ENCODE measurements around the gene STRN4. TPM values are rescaled to one million over a fixed set of nuclear protein-coding genes. Genes with fewer than 3 reads are reported as not detected.

Gene STRN4
- total RNA-seq, 2 experiments from 2014 or later = 79.2 to 87.5 TPM

DNA sequence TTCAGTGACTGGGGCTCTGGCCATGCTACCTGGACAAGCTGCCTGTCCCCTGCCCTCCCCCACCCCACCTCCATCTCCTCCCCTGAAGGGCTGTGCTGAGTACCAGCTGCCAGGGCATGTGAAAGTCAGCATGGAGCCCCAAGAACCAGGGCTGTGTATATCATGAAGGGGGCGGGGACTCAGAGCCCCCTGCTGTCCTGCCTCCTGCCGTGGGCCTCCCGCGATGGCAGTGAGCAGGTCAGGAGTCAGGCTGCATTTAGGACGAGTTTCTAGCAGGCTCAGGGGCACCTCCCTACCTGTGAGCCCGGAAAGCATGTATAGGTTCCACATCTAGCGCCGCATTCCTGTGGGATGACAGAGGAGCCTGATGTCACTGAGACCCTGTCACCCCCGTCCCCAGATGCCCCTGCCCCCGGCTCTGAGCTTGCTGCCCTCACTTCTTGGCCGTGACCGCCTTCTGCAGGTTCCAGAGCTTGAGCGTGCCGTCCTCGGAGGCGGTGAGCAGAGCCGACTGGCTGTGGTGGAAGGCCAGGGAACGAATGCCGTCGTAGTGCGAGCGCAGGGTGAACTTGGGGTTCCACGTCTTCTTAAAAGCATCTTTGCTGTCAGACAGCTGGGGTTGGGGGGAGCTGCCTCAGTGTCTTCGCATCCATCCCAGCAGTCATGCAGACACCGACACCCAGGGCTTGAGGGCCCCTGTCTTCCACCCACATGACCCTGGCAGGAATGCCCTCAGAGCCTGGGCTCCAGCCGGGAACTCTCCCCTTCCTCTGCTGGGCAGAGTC lies 21.0 kb downstream of the STRN4 start:
- POLR2A ChIA-PET = interaction anchor here (0.6 to 3.4 kb wide), 2 partner anchors 11 to 202 kb away, joined by 4 to 19 read pairs; no protein-coding TSS in a partner anchor
- Mint-ChIP-seq H3K4me3 (no peak overlapping the region), H3K4me1 (peaks cover 31% of the 10 kb centered on the region), H3K36me3 (peaks cover 29% of the 10 kb centered on the region), H3K27ac (no peak overlapping the region), H3K9me3 (no peaks in the 10 kb centered on the region), H3K27me3 (no peaks in the 10 kb centered on the region)
- DNase-seq (no peak), ATAC-seq (ENCODE audit: low read depth) (no peak)

DNA sequence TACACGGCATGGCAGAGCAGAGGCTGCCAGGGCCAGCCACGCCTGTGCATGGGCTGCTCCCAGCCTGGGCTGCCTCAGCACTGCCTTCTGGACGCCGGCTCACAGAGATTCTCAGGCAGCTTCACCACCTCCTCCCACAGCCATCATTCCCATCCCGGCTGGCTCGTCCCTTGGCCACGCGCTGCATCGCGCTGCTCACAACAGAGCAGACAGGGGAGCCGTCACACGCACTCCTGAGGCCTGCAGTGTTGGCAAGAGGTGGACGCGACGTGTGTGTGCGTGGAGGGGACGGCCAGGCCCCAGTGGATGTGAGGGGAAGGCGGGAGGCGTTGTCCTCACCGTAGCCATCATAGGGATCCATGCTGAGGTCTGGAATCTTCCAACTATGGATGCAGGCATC lies 21.8 kb downstream of the STRN4 start:
- H3K4me1 Mint-ChIP-seq = peaks cover 32% of the 10 kb centered on the region
- DNase-seq (no peak), ATAC-seq (ENCODE audit: low read depth) (no peak)
- no peaks in the 10 kb centered on the region for H3K27me3 Mint-ChIP-seq
- POLR2A ChIA-PET = interaction anchor here (0.7 to 3.4 kb wide), 2 partner anchors 10 to 201 kb away, joined by 4 to 19 read pairs; no protein-coding TSS in a partner anchor
- no peak overlapping the region for H3K27ac Mint-ChIP-seq
- no peaks in the 10 kb centered on the region for H3K9me3 Mint-ChIP-seq
- no peak overlapping the region for H3K4me3 Mint-ChIP-seq
- H3K36me3 Mint-ChIP-seq = peaks cover 27% of the 10 kb centered on the region

DNA sequence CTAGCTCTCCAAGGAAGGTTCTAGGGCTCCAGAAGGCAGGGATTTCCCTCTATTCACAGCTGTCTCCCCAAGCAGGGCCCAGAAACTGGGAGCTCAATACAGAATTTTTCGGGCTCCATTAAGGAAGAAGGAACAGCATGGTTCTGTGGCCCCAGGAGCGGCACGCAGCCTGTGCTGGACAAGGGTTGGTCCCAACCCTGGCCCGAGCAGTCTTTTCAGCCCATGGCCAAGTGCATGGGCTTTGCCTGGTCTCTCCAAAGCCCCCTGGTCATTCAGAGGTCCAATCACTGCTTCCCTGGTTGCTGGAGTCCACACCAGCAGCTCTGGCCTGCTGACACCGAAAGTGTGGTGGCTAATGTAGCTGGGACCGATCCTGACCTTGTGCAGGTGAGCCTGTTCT lies 22.8 kb downstream of the STRN4 start:
- DNase-seq (no peak), ATAC-seq (ENCODE audit: low read depth) (no peak)
- no peaks in the 10 kb centered on the region for H3K9me3 Mint-ChIP-seq
- H3K4me3 Mint-ChIP-seq = no peak overlapping the region
- H3K27me3 Mint-ChIP-seq = no peaks in the 10 kb centered on the region
- H3K36me3 Mint-ChIP-seq = peaks cover 23% of the 10 kb centered on the region
- peaks cover 34% of the 10 kb centered on the region for H3K4me1 Mint-ChIP-seq
- POLR2A ChIA-PET = interaction anchor here (0.7 to 3.4 kb wide), 3 partner anchors 9 to 36 kb away, joined by 3 to 19 read pairs (median 7); no protein-coding TSS in a partner anchor
- no peak overlapping the region for H3K27ac Mint-ChIP-seq

DNA sequence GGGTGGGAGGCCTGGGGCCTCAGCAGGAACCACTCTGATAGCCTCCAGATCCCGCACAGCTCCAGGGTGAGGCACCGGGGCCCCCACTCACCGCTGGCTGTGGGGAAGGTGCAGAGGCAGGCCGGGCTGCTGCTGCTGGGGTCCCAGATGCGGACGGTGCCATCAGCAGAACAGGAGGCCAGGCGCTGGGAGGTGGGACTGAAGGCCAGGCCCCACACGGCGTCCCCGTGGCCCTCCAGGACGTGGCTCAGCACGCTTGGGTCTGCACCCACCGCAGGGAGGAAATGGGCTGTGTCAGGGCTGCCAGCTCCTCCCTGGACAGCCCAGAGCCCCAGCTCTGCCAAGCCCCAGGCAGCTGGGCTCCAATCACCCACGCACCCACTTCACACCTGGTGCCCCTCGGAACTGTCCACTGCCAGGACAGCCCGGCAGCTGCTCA lies 23.2 kb downstream of the STRN4 start:
- no peak for DNase-seq
- peaks cover 37% of the 10 kb centered on the region for H3K4me1 Mint-ChIP-seq
- POLR2A ChIA-PET = interaction anchor here (0.7 to 3.4 kb wide), 3 partner anchors 9 to 35 kb away, joined by 3 to 19 read pairs (median 7); no protein-coding TSS in a partner anchor
- H3K27me3 Mint-ChIP-seq = no peaks in the 10 kb centered on the region
- H3K36me3 Mint-ChIP-seq = peaks cover 22% of the 10 kb centered on the region
- H3K27ac Mint-ChIP-seq = no peak overlapping the region
- no peak for ATAC-seq (ENCODE audit: low read depth)
- no peak overlapping the region for H3K4me3 Mint-ChIP-seq
- H3K9me3 Mint-ChIP-seq = no peaks in the 10 kb centered on the region

DNA sequence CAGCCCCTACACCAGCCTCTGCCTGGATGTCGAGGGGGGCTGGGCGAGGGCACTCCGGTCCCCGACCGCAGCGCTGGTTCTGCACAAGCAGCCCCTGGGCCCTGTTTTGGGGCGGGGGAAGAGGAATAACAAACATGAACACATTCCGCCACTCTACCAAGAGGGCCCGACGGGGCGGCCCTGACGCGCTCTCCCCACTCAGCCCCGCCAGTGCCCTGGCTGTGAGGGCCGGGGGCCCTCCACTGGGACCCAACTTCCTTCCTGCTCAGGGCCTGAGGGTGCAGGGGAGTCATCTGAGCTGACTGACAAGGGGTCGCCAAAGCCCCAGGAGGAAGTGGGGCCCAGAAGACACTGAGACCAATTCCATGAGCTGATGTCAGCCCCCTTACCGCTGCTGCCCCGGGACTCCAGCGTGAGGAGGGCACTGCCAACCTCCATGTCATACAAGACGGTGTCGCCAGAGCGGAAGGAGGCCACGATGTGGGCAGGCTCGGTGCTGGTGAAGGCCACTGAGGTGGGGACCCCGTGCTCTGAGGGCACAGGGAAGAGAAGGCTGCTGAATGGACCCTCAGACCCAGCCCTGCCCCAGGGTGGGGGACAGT lies 23.7 kb downstream of the STRN4 start:
- peak overlapping the region; percentile 77 for H3K27ac Mint-ChIP-seq
- peak overlapping the region; percentile 30 for H3K4me3 Mint-ChIP-seq
- H3K4me1 Mint-ChIP-seq = peaks cover 39% of the 10 kb centered on the region
- ATAC-seq (ENCODE audit: low read depth) = no peak
- no peaks in the 10 kb centered on the region for H3K9me3 Mint-ChIP-seq
- DNase-seq = no peak
- POLR2A ChIA-PET = interaction anchor here (0.7 to 3.4 kb wide), 3 partner anchors 8 to 35 kb away, joined by 3 to 19 read pairs (median 7); no protein-coding TSS in a partner anchor
- peaks cover 22% of the 10 kb centered on the region for H3K36me3 Mint-ChIP-seq
- H3K27me3 Mint-ChIP-seq = no peaks in the 10 kb centered on the region

DNA sequence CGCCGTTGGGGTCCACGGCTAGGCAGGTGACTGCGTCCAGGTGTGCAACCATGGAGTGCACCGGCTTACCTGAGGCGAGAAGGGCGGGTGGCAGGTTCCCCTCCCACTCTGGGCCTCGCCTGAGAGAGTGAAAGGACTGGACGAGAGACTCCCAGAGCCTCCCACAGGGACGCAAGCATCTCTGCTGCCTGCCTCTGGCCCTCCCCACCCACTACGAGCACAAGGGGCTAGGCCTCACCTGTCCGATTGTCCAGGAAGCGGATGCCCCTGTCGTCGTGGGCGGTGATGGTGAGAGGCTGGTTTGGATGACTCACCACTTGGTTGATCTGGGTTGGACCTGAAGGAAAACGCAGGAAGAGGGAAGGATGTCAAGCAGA lies 24.3 kb downstream of the STRN4 start:
- Mint-ChIP-seq H3K9me3 (no peaks in the 10 kb centered on the region), H3K4me1 (peaks cover 38% of the 10 kb centered on the region), H3K4me3 (no peak overlapping the region), H3K27ac (no peak overlapping the region), H3K27me3 (no peaks in the 10 kb centered on the region), H3K36me3 (peaks cover 19% of the 10 kb centered on the region)
- ATAC-seq (ENCODE audit: low read depth) (no peak), DNase-seq (no peak)
- POLR2A ChIA-PET = interaction anchor here (1.5 kb wide), 1 partner anchor 18 kb away, joined by 7 read pairs; no protein-coding TSS in a partner anchor

DNA sequence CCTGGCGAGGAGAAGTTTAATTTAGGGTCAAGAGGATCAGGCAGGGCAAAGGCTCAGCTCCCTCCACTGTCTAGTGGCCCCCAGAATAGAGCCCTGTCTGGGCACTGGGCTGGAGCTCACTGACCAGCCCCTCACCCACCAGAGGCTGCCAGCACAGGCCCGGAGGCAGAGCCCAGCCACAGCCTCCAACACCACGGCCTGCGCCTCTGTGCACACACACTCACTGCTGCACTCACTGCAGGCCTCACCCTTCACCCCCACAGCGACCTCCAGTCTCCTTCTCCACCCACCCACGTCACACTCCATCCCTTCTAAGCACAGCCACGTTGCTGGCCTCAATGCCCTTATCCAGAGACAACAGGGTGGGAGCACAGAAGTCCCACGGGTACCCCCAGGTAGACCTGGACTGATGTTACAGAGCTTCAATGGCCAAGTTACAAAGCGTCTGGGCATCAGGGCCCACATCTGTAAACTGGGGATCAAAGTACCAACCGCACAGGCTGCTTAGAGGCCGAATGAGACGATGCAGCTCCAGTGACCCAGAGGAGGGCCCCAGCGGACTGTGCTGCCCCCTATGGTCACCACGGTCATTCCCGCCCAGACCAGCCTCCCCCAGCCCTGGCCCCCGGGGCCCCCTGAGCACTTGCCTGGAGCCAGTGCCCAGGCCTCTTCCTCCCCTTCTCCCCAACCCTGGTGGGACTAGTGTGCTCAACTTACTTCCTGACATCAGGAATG lies 24.8 kb downstream of the STRN4 start:
- ATAC-seq (ENCODE audit: low read depth) (no peak), DNase-seq (no peak)
- POLR2A ChIA-PET = no interaction called here
- peaks cover 17% of the 10 kb centered on the region for H3K36me3 Mint-ChIP-seq
- H3K9me3 Mint-ChIP-seq = no peaks in the 10 kb centered on the region
- peaks cover 38% of the 10 kb centered on the region for H3K4me1 Mint-ChIP-seq
- no peak overlapping the region for H3K4me3 Mint-ChIP-seq
- no peaks in the 10 kb centered on the region for H3K27me3 Mint-ChIP-seq
- H3K27ac Mint-ChIP-seq = no peak overlapping the region

DNA sequence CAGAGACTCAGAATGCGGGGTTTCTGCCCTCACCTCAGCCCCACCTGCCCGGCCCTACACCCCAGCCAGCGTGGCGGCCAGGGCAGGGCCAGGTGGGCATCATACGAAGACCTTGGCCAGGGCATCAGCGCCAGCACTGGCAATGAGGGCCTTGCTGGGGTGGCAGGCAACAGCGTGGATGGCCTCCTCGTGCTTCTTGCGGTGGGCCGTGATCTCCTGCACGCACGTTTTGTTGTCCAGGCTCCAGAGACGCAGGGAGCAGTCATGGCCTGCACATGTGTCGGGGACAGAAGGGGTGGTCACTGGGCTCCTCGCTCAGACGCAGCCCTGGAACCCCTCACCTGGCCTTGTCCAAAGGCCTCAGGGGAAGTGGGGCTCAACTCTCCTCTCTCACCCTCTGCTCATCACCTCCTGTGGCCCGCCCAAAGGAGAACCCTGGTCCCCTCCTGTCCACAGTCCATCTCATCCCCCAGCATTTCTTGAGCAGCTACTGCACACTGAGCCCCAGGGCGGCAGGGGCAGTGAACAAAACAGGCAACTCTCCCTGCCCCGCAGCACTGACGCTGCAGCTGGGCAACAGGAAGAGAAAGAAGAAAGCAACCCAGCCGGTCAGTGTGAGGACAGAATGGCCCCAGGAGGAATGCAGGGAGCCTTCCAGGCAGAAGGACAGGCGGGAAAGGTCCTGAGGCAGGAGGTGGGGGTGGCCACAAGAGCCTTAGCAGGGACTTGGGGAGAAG lies 25.6 kb downstream of the STRN4 start:
- Mint-ChIP-seq H3K4me1 (peaks cover 36% of the 10 kb centered on the region), H3K36me3 (peaks cover 24% of the 10 kb centered on the region), H3K9me3 (no peaks in the 10 kb centered on the region), H3K4me3 (no peak overlapping the region), H3K27ac (peak overlapping the region; percentile 58), H3K27me3 (no peaks in the 10 kb centered on the region)
- no peak for ATAC-seq (ENCODE audit: low read depth)
- no peak for DNase-seq
- POLR2A ChIA-PET = no interaction called here

DNA sequence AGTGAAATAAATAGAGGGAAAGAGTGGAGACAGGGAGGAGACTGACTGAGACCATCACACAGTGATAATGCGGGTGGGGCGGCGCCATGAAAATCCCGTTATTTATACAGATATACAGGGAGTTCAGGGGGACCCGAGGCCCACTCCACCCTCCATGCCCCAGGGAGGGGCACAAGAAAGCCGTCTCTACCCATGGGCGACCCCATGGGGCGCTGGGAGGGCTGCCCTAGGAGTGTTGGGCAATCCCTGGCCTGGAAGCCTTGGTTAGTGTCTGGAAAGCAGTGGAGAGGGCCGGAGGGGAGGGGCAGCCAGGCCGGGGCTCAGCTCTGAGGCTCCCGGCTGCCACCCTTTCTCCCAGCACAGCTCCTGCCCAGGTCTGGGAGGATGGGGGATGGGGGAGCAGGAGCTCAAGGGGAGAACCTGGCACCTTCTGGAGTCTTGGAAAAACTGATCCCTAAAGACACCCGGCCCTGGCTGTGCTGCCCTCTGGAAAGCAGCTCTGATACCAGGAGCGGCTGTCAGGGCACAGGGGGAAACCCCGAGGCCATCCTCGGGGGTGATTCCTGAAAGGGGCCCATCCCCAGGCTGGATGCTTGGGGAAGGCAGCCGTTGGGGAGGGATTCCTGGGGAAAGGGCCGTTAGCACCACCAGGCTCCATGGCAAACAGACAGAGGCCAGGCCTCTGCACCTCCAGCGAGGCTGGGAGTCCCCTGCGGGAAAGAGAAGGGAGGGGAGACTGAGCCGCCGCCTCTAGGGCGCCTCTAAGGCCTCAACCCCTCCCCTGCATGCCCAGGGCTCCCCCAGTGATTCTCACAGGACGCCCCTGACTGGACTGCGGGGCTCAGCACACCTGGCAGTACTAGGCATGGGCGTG lies 26.4 kb downstream of the STRN4 start:
- peaks cover 30% of the 10 kb centered on the region for H3K36me3 Mint-ChIP-seq
- DNase-seq (no peak), ATAC-seq (ENCODE audit: low read depth) (no peak)
- H3K27ac Mint-ChIP-seq = no peak overlapping the region
- H3K9me3 Mint-ChIP-seq = no peaks in the 10 kb centered on the region
- POLR2A ChIA-PET = no interaction called here
- no peaks in the 10 kb centered on the region for H3K27me3 Mint-ChIP-seq
- H3K4me3 Mint-ChIP-seq = no peak overlapping the region
- peaks cover 36% of the 10 kb centered on the region for H3K4me1 Mint-ChIP-seq

DNA sequence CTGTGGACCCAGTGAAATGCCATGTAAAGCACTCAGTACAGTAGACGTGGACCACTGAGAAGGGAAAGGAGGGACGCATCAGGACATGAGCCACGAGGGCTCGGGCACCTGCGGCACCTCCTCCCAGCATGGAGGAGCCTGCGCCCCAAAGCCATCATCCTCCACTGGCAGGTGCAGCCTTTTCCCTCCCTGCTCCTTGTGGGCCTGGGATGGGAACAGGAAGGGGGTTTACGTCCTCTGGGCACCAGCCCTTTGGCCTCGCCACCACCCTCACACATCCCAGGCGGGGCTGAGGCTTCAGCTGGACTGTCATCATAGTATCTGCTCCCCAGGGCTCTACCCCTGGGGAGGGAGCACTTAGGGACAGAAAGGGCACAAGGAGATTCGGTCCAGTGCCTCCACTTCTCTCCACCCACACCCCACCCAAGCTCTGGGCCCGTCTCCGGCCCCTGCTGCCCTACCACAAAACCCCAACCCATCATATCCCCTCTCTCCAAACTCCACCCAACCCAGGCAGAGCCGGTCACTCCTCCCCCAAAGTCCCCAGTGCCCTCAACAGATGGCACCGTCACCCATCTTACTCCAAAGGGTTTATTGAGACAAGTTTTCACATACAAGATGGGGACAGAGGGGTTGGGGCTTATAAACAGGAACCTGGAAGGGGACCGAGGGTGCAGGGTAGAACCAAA lies 27.2 kb downstream of the STRN4 start:
- Mint-ChIP-seq H3K27ac (peak overlapping the region; percentile 31), H3K9me3 (no peaks in the 10 kb centered on the region), H3K27me3 (no peaks in the 10 kb centered on the region), H3K36me3 (peaks cover 30% of the 10 kb centered on the region), H3K4me1 (peaks cover 35% of the 10 kb centered on the region), H3K4me3 (peak overlapping the region; percentile 97)
- DNase-seq (no peak), ATAC-seq (ENCODE audit: low read depth) (no peak)
- POLR2A ChIA-PET = interaction anchor here (1.1 to 1.2 kb wide), 4 partner anchors 13 to 196 kb away, joined by 3 to 7 read pairs (median 4); no protein-coding TSS in a partner anchor

DNA sequence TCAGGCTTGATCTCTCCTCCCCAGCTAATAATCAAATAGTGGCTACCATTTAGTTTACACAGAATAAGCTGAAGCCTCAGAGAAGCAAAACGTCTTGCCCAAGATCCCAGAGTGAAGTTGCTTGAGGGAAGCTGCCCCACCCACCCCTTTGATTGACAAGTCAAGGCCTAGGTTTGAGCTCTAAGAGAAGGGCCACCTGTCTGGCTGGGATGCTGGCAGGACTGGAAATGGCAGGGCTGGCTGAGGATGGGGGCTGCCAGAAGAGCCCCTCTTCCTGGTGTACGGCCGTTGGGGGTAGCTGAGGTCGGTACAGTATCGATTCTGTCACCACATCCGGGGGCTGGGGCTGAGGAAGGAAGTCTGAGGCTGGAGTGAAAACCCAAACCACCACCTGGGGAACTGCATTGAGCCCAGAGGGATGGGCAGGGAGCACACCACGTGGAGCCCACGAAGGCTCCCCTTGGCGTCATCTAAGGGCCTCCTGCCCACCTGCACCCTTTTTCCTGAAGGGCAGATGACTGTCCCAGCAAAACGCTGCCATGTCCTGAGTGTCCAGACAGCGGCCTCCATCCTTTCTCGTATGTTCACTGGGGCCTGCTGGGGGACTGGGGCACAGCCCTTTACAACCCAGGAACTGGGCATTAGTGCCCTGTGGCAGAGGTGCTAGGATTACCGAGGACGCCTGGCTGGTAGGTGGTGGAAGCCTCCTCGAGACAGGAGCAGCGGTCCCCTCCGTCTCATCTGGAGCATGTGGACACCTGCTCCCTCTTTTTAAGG lies 27.9 kb downstream of the STRN4 start:
- ATAC-seq (ENCODE audit: low read depth) (peak; percentile 37), DNase-seq (peak; percentile 81)
- peaks cover 31% of the 10 kb centered on the region for H3K36me3 Mint-ChIP-seq
- POLR2A ChIA-PET = interaction anchor here (0.8 to 1.2 kb wide), 7 partner anchors 10 to 195 kb away, joined by 3 to 7 read pairs (median 3); no protein-coding TSS in a partner anchor
- H3K4me3 Mint-ChIP-seq = peak overlapping the region; percentile 97
- H3K9me3 Mint-ChIP-seq = no peaks in the 10 kb centered on the region
- H3K27ac Mint-ChIP-seq = peak overlapping the region; percentile 97
- peaks cover 35% of the 10 kb centered on the region for H3K4me1 Mint-ChIP-seq
- no peaks in the 10 kb centered on the region for H3K27me3 Mint-ChIP-seq
